ENCODE data around the gene SUGCT.

SUGCT gene

GRCh38 chr7:40859076-40859475 is 724.3 kb downstream of the SUGCT start:
- DNase-seq (ENCODE audit: low read depth in 3 of 3) = no peak

- no peak for DNase-seq (ENCODE audit: low read depth in 3 of 3)
These were observed 725.2 kb downstream of the SUGCT start for GRCh38 chr7:40859965-40860543.

DNA sequence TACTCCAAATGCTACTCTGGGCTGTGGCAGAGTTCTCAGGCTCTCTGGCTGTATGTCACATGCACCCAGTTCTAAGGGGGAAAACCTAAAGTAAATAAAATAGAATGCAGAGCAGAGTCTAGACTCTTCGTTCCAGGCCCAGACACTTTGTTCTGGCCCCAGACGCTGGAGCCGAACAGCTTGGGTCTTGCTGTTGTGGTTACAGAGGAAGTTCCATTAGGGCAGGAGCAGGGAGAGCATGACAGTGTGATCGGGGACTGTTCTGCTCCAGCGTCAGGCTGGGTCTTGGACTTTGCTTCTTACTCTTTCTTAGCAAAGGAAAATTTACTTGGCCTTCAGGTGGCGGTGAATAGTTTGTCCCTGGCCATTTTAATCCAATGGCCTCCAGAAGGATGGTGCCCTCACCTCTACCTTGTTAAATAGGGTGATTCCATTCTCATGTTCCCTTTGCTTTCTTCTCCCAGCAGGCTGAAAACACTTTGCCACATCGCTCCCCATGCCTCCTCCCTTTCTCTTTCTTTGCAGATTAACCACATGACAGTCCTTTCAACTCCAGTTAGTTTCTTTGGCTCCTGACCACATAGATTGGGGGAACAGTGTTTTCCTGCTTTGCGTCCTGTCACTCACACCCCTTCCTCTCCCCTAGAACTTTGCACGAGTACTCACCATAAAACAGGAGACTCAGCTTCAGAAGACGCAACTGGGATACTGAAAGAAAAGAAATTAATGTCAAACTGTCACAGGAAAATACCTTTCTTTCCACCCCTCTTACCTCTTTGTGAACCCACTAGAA is 730.8 kb downstream of the SUGCT start:
- DNase-seq (ENCODE audit: low read depth in 3 of 3) = no peak

GRCh38 chr7:40866601-40867000 is 731.8 kb downstream of the SUGCT start:
- DNase-seq (ENCODE audit: low read depth in 3 of 3) = no peak

DNA sequence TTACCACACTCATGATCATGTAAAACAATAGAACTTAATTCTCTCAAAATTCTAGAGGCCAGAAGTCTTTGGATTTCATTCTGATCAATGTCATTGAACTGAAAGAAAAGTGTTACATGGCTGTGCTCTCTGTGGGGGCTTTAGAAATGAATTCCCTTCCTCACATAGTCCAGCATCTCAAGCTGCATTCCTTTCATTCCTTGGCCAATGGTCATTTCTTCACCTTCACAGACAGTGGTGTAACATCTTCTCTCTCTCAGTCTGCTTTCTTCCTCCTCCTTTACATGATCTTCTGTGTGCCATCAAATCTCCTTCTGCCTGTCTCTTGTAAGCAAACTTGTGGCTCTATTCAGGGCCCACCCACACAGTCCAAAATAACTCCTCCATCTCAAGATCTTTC is 735.3 kb downstream of the SUGCT start:
- no peak for DNase-seq (ENCODE audit: low read depth in 3 of 3)

DNA sequence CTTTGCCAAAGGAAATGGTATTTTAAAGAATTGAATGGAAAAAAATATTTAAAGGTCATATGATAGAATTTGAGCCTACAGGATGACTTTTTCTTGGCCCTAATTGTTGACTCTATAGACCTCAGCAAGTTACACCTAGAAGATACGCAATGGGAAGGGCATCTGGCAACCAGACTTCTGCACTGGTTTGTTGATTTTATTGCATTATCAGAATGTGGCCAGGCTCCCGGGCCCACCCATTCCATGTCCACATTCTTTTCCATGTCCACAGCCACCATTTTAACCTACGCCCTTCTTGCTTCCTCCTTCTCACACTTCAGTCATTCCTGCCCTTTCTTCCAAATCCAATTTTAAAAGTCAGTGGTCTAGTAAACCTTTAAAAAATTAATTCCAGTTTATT is 738.4 kb downstream of the SUGCT start:
- no peak for DNase-seq (ENCODE audit: low read depth in 3 of 3)

DNA sequence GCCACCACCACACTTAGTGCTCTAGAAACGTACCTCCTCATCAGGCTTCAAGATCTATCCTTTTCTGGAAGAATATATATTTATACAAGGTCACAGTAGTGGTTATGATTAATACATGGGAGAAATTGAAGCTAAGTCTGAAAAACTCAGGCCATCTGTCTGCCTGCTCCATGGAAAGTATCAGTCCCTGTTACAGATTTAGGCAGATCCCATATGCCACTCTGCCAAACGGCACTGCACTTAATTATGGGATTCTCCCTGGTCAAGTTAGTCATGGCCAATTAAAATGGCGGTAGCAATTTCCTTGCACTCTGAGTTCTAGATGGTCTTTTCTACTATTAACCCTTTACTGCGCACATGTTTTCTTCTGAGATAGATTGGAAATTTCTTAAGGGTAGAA is 740.0 kb downstream of the SUGCT start:
- DNase-seq (ENCODE audit: low read depth in 3 of 3) = no peak

DNA sequence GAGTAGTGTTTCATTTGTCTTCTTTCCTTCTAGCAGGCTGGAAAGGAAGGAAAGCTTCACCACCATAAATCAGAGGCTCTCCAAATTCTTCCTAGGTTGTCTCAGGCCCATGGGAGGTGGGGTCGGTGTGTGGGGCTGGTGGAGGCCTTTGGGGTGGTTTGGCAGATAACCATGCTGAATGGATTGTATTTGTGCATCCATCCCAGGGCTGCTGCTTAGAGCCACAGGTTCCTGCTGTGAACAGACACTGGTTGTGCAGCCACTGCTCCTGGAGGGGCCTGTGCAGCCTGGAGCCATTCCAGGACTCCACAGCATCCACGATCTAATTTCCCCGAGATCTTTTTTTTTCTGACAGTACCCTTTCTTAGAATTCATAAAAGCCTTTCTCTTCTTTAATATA is 741.8 kb downstream of the SUGCT start:
- no peak for DNase-seq (ENCODE audit: low read depth in 3 of 3)

DNA sequence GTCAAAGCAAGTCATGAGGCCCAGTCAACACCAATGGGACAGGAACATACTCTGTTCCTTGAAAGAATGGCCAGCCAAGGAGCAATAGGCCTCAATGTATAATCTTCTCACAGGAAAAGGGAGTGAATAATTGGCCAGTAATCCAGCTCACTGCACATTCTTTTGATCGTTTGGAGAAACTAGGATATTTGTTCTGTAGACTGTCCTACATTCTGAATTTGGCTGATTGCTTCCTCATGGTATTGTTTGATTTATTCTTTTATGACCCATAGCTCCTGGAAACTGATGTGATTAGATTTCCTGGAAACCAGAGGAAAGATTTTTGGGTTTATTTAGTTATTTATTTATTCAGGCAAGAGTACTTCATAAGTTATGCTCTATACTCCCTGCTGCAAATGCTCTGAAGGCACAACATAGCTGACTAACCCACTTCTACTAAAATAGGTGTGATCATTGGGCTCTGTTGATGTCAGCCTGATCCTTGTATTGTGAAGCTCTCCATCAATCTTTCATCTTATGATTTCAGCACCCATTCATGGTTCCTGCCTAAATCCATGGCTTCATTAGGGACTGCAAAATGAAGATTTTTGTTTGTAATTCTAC is 745.2 kb downstream of the SUGCT start:
- no peak for DNase-seq (ENCODE audit: low read depth in 3 of 3)

- DNase-seq (ENCODE audit: low read depth in 3 of 3) = no peak
These were observed 745.8 kb downstream of the SUGCT start for GRCh38 chr7:40880581-40880980.

DNA sequence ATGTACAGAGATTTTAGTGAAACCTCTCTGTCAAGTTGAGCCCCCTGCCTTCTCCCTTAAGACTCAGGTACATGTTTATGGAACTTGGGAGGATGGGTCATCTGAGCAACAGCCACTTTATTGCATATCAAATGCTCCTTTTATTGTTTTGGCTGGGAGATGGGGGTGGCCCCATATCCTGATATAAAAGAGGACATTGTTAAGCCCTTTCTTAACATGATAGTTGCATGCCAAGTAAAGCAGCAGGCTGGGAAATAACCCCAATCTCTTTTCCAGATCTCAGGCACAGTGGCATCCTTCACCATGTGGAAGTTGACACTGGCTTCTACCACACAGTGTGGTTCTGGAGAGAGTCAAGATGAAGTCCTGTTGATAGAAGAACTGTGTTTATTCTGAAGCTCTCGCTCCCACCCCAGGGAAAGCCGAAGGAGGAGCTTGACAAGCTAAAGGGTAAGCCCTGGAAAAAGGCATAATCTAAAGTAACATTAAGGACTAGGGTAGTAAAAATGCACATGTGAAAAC is 746.7 kb downstream of the SUGCT start:
- DNase-seq (ENCODE audit: low read depth in 3 of 3) = no peak

GRCh38 chr7:40882071-40882658 is 747.4 kb downstream of the SUGCT start:
- no peak for DNase-seq (ENCODE audit: low read depth in 3 of 3)

- no peak for DNase-seq (ENCODE audit: low read depth in 3 of 3)
These were observed 749.0 kb downstream of the SUGCT start for GRCh38 chr7:40883826-40884225.

DNA sequence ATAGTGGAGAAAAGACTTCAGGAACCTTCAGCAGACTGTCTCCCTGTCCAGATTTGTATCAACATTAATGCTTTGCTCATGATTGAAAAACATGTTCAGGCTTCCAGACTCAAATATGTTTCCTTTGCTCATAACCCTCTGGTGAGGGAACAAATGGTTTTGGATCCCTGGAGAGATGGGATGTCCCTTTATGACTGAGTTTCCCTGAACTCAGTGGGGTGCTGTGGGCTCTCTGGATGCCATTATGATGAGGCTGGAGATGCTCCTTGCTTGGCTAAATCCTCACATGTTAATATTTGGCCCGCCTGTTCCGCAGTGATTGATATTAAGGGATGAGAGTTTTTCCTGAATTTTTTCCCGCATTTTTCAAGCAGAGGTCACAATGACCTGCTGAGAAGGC is 749.4 kb downstream of the SUGCT start:
- no peak for DNase-seq (ENCODE audit: low read depth in 3 of 3)

DNA sequence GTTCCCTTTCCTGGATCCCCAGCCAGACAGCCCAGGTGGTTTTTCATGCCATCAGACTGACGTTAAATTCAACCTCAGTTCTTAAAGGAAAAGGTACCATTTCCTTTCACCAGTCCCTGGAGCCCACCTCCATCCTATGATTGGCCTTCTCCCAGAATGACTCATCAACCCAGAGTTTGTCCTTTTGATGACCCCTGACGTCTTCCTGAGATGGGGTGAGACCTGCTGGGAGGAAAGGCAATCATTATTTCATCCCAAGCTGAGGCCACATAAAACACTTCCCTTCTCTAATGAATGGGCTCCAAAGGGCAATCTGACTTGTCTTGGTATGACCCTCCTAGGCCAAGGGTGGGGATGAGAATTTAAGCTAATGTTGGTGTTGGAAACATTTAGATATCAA is 750.7 kb downstream of the SUGCT start:
- DNase-seq (ENCODE audit: low read depth in 3 of 3) = no peak

GRCh38 chr7:40887099-40887498 is 752.3 kb downstream of the SUGCT start:
- no peak for DNase-seq (ENCODE audit: low read depth in 3 of 3)

- DNase-seq (ENCODE audit: low read depth in 3 of 3) = no peak
These were observed 753.7 kb downstream of the SUGCT start for GRCh38 chr7:40888499-40888898.

- no peak for DNase-seq (ENCODE audit: low read depth in 3 of 3)
These were observed 754.3 kb downstream of the SUGCT start for GRCh38 chr7:40889099-40889498.

DNA sequence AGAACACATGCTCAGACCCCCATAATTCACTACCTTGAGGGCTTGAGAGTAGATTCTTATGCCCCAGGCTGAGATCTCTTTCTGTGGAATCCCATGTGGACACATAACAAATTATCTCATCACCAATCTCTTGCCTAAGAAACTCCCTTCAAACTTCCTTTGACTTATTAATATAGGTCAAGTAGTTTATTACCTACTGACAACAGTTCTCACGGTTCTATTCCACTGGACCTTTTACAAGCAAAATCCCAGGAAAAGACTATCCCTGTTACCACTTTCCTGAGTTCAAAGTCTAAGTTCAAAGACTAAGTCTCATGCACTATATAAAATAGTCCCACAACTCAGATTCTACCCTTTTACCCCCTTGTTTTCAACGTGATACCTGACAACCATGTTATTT is 754.7 kb downstream of the SUGCT start:
- no peak for DNase-seq (ENCODE audit: low read depth in 3 of 3)

- no peak for DNase-seq (ENCODE audit: low read depth in 3 of 3)
These were observed 755.4 kb downstream of the SUGCT start for GRCh38 chr7:40890088-40890692.

DNA sequence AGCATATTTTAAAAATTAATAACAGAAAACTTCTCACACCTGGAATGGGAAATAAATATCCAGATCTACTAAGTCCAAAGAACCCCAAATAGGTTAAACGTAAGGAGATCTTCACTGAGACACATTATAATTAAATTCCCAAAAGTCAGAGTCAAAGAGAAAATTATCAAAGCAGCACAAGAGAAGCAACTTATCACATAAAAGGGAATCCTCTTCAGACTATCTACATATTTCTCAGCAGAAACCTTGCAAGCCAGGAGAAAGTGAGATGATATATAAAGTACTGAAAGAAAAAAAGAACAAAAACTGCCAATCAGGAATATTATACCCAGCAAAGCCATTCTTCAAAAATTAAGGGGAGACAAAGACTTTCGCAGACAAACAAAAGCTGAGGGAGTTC is 756.4 kb downstream of the SUGCT start:
- no peak for DNase-seq (ENCODE audit: low read depth in 3 of 3)

- no peak for DNase-seq (ENCODE audit: low read depth in 3 of 3)
These were observed 764.3 kb downstream of the SUGCT start for GRCh38 chr7:40899151-40899550.
